GM23338 (cell line): ENCODE measurements around the gene ZNF212. TPM values are rescaled to one million over a fixed set of nuclear protein-coding genes. Genes with fewer than 3 reads are reported as not detected.

Source experiments
- ATAC-seq: fragments of 200-7000 bp; cut with Tn5 transposase; 3 replicates; pipeline ENCODE4 v1.9.1; 2020
- DNase-seq: peaks from one replicate; pipeline ENCODE4 v3.0.0-alpha.2; 2015; ENCODE audit warnings: low spot score
- H2AFZ ChIP-seq: fragments of 200-600 bp; sonication (generic); 2 replicates; pipeline ENCODE4 v1.8.0; 2016; ENCODE audit warnings: antibody characterized with exemption, mild to moderate bottlenecking, moderate library complexity
- H3F3A ChIP-seq: fragments of 200-600 bp; sonication (generic); replicated peaks from 2 replicates; pipeline ENCODE4 v1.8.0; 2017; ENCODE audit warnings: antibody characterized with exemption, mixed run types, low read depth
- H3K27ac ChIP-seq: fragments of 200-600 bp; sonication (generic); 2 replicates; pipeline ENCODE4 v1.6.1; 2016; ENCODE audit warnings: low read depth
- H3K27me3 ChIP-seq: fragments of 200-600 bp; sonication (generic); 2 replicates; pipeline ENCODE4 v1.8.0; 2016; ENCODE audit warnings: mild to moderate bottlenecking, mixed run types, moderate library complexity; ENCODE audit not compliant: insufficient read depth
- H3K36me3 ChIP-seq: fragments of 200-600 bp; sonication (generic); 2 replicates; pipeline ENCODE4 v1.8.0; 2016; ENCODE audit warnings: mild to moderate bottlenecking; ENCODE audit not compliant: insufficient read depth
- H3K4me1 ChIP-seq: fragments of 200-600 bp; sonication (generic); 2 replicates; pipeline ENCODE4 v1.8.0; 2016; ENCODE audit warnings: mild to moderate bottlenecking, moderate library complexity; ENCODE audit not compliant: insufficient read depth
- H3K4me2 ChIP-seq: fragments of 200-600 bp; sonication (generic); 2 replicates; pipeline ENCODE4 v1.7.1; 2017; ENCODE audit warnings: mixed run types
- H3K4me3 ChIP-seq: fragments of 200-600 bp; sonication (generic); 2 replicates; pipeline ENCODE4 v1.6.1; 2016; ENCODE audit warnings: mixed run types
- H3K79me2 ChIP-seq: fragments of 200-600 bp; sonication (generic); replicated peaks from 2 replicates; pipeline ENCODE4 v1.8.0; 2017; ENCODE audit warnings: mild to moderate bottlenecking; ENCODE audit not compliant: insufficient read depth
- H3K9me2 ChIP-seq: fragments of 200-600 bp; sonication (generic); 2 replicates; pipeline ENCODE4 v1.8.0; 2017; ENCODE audit not compliant: insufficient read depth
- H4K20me1 ChIP-seq: fragments of 200-600 bp; sonication (generic); replicated peaks from 2 replicates; pipeline ENCODE4 v1.8.0; 2017; ENCODE audit warnings: mild to moderate bottlenecking; ENCODE audit not compliant: insufficient read depth
- H3K27ac Mint-ChIP-seq: 2 replicates; pipeline ENCODE4 v1.8.0; 2020; ENCODE audit warnings: inconsistent platforms, mild to moderate bottlenecking, moderate library complexity, mixed read lengths
- H3K27me3 Mint-ChIP-seq: 3 replicates; pipeline ENCODE4 v1.8.0; 2022; ENCODE audit warnings: low read depth, mild to moderate bottlenecking, moderate library complexity, mixed read lengths, inconsistent platforms; ENCODE audit not compliant: insufficient read depth, poor library complexity
- H3K36me3 Mint-ChIP-seq: 3 replicates; pipeline ENCODE4 v1.8.0; 2021; ENCODE audit warnings: low read depth, mild to moderate bottlenecking, inconsistent platforms, moderate library complexity, mixed read lengths
- H3K4me1 Mint-ChIP-seq: 3 replicates; pipeline ENCODE4 v1.8.0; 2020; ENCODE audit warnings: mild to moderate bottlenecking, inconsistent platforms, mixed read lengths
- H3K4me3 Mint-ChIP-seq: 3 replicates; pipeline ENCODE4 v1.8.0; 2021; ENCODE audit warnings: moderate library complexity, mild to moderate bottlenecking, inconsistent platforms, mixed read lengths
- H3K9me3 Mint-ChIP-seq: 3 replicates; pipeline ENCODE4 v1.8.0; 2020; ENCODE audit warnings: moderate library complexity, mild to moderate bottlenecking, inconsistent platforms, mixed read lengths
- CREB1 ChIP-seq: fragments of 250-450 bp; sonication (Bioruptor Pico); IDR thresholded peaks from 2 replicates; pipeline ENCODE4 v1.5.0; 2020; ENCODE audit warnings: low read depth, mild to moderate bottlenecking, moderate library complexity
- EZH2 ChIP-seq: fragments of 200-600 bp; sonication (generic); IDR thresholded peaks from one replicate; pipeline ENCODE4 v1.8.0; 2017; ENCODE audit warnings: antibody characterized with exemption, mild to moderate bottlenecking, low read depth; ENCODE audit not compliant: unreplicated experiment
- EZH2phosphoT487 ChIP-seq: fragments of 200-600 bp; sonication (generic); IDR thresholded peaks from one replicate; pipeline ENCODE4 v1.8.1; 2018; ENCODE audit warnings: antibody characterized with exemption; ENCODE audit not compliant: unreplicated experiment
- JUNB ChIP-seq: IDR thresholded peaks from one replicate; pipeline ENCODE4 v1.6.1; 2016; ENCODE audit warnings: antibody characterized with exemption; ENCODE audit not compliant: unreplicated experiment
- NANOG ChIP-seq: IDR thresholded peaks from 2 replicates; pipeline ENCODE4 v1.6.1; 2016; ENCODE audit warnings: antibody characterized with exemption, borderline replicate concordance
- POLR2AphosphoS5 ChIP-seq: IDR thresholded peaks from 2 replicates; pipeline ENCODE4 v1.6.1; 2016; ENCODE audit warnings: antibody characterized with exemption, low read depth
- STAT1 ChIP-seq: IDR thresholded peaks from one replicate; pipeline ENCODE4 v1.6.1; 2016; ENCODE audit warnings: antibody characterized with exemption; ENCODE audit not compliant: unreplicated experiment
- ZNF114 ChIP-seq: fragments of 250-450 bp; sonication (Bioruptor Pico); IDR thresholded peaks from 2 replicates; pipeline ENCODE4 v1.5.0; 2020; ENCODE audit warnings: mild to moderate bottlenecking, moderate library complexity
- ZNF331 ChIP-seq: fragments of 250-450 bp; sonication (Bioruptor Pico); IDR thresholded peaks from 2 replicates; pipeline ENCODE4 v1.5.0; 2020; ENCODE audit warnings: low read depth, mild to moderate bottlenecking, moderate library complexity
- ZNF462 ChIP-seq: fragments of 250-450 bp; sonication (Bioruptor Pico); IDR thresholded peaks from 2 replicates; pipeline ENCODE4 v1.5.0; 2020; ENCODE audit warnings: mild to moderate bottlenecking, moderate library complexity
- polyA plus RNA-seq: library from polyadenylated mRNA; unstranded; fragments of >200 nt; fragmentation: Nextera tagmentation; extraction: Ambion mirVana; gene quantifications from 2 replicates; pipeline ENCODE4 v1.2.1, GENCODE V29; 2016
- total RNA-seq: library from RNA; depleted of rRNA; stranded (reverse); fragments of >200 nt; shearing (Covaris generic); gene quantifications from 2 replicates; pipeline ENCODE4 v1.2.3, GENCODE V29; 2014
- TF ChIP-seq, protein P1 (sequence below), 2 experiments: fragments of 200-600 bp in 1 of 2; sonication (generic) in 1 of 2; conservative IDR thresholded peaks; 2 replicates each; pipeline versions ENCODE4 v1.5.1 to v1.6.1; 2016 to 2017; ENCODE audit warnings: antibody characterized with exemption in 2 of 2, low read depth in 2 of 2, mild to moderate bottlenecking in 2 of 2, moderate library complexity in 1 of 2
- TF ChIP-seq, protein P2 (sequence below): IDR thresholded peaks from one replicate; pipeline ENCODE4 v1.6.1; 2018; ENCODE audit warnings: antibody characterized with exemption; ENCODE audit not compliant: unreplicated experiment
- TF ChIP-seq, protein P3 (sequence below): IDR thresholded peaks from 2 replicates; pipeline ENCODE4 v1.6.1; 2016; ENCODE audit warnings: antibody characterized with exemption

The ZNF212 gene
- total and polyA plus RNA-seq, 2 experiments from 2014 or later: 10.8 to 18.9 TPM

DNA sequence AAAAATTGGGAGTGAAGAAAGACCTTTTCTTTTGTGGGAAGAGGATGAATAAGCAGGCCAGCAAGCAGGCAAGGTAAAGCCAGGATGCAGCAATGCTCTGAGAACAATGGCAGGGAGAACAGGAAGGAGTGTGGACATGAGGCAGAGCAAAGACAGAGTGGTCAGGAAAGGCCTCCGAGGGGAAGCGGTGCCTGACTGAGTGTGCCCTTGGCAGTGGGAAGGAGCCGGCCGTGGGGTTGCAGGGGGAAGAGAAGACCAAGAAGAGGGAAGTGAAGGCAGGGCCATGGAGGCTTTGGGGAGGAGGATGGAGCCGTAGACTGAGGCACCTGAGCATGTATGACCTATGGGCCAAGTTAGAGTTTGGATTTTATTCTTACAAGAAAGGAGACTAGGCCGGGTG lies 21.9 kb upstream of the ZNF212 start:
- Histone ChIP-seq H3K4me2 (no peak overlapping the region), H3F3A (no peaks in the 10 kb centered on the region), H3K79me2 (no peaks in the 10 kb centered on the region), H3K27ac (no peak overlapping the region), H2AFZ (no peak overlapping the region), H3K4me3 (no peak overlapping the region), H3K27me3 (no peaks in the 10 kb centered on the region), H4K20me1 (peaks cover 10% of the 10 kb centered on the region), H3K36me3 (peaks cover 24% of the 10 kb centered on the region), H3K9me2 (no peaks in the 10 kb centered on the region), H3K4me1 (no peaks in the 10 kb centered on the region)
- Mint-ChIP-seq H3K4me1 (peaks cover 13% of the 10 kb centered on the region; the same call in 2 of the 3 replicates), H3K4me3 (no peak overlapping the region), H3K27ac (no peak overlapping the region), H3K27me3 (peaks cover 3% of the 10 kb centered on the region), H3K36me3 (peaks cover 84% of the 10 kb centered on the region), H3K9me3 (no peaks in the 10 kb centered on the region)
- ATAC-seq (no peak), DNase-seq (no peak)
- TF ChIP-seq, protein P1, sequence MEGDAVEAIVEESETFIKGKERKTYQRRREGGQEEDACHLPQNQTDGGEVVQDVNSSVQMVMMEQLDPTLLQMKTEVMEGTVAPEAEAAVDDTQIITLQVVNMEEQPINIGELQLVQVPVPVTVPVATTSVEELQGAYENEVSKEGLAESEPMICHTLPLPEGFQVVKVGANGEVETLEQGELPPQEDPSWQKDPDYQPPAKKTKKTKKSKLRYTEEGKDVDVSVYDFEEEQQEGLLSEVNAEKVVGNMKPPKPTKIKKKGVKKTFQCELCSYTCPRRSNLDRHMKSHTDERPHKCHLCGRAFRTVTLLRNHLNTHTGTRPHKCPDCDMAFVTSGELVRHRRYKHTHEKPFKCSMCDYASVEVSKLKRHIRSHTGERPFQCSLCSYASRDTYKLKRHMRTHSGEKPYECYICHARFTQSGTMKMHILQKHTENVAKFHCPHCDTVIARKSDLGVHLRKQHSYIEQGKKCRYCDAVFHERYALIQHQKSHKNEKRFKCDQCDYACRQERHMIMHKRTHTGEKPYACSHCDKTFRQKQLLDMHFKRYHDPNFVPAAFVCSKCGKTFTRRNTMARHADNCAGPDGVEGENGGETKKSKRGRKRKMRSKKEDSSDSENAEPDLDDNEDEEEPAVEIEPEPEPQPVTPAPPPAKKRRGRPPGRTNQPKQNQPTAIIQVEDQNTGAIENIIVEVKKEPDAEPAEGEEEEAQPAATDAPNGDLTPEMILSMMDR (conservative IDR thresholded peaks at IDR 0.05; ENCODE audit: low read depth in 2 of 2): no peak
- no peak for TF ChIP-seq EZH2phosphoT487
- TF ChIP-seq JUNB: no peak
- TF ChIP-seq NANOG: no peak
- no peak for TF ChIP-seq CREB1
- no peak for TF ChIP-seq POLR2AphosphoS5
- no peak for TF ChIP-seq ZNF114 (CRISPR knock-in tag)
- TF ChIP-seq, protein P2, sequence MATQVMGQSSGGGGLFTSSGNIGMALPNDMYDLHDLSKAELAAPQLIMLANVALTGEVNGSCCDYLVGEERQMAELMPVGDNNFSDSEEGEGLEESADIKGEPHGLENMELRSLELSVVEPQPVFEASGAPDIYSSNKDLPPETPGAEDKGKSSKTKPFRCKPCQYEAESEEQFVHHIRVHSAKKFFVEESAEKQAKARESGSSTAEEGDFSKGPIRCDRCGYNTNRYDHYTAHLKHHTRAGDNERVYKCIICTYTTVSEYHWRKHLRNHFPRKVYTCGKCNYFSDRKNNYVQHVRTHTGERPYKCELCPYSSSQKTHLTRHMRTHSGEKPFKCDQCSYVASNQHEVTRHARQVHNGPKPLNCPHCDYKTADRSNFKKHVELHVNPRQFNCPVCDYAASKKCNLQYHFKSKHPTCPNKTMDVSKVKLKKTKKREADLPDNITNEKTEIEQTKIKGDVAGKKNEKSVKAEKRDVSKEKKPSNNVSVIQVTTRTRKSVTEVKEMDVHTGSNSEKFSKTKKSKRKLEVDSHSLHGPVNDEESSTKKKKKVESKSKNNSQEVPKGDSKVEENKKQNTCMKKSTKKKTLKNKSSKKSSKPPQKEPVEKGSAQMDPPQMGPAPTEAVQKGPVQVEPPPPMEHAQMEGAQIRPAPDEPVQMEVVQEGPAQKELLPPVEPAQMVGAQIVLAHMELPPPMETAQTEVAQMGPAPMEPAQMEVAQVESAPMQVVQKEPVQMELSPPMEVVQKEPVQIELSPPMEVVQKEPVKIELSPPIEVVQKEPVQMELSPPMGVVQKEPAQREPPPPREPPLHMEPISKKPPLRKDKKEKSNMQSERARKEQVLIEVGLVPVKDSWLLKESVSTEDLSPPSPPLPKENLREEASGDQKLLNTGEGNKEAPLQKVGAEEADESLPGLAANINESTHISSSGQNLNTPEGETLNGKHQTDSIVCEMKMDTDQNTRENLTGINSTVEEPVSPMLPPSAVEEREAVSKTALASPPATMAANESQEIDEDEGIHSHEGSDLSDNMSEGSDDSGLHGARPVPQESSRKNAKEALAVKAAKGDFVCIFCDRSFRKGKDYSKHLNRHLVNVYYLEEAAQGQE: no peak
- TF ChIP-seq EZH2: no peak
- TF ChIP-seq ZNF331 (CRISPR knock-in tag): no peak
- TF ChIP-seq ZNF462 (CRISPR knock-in tag): no peak
- no peak for TF ChIP-seq STAT1
- TF ChIP-seq, protein P3, sequence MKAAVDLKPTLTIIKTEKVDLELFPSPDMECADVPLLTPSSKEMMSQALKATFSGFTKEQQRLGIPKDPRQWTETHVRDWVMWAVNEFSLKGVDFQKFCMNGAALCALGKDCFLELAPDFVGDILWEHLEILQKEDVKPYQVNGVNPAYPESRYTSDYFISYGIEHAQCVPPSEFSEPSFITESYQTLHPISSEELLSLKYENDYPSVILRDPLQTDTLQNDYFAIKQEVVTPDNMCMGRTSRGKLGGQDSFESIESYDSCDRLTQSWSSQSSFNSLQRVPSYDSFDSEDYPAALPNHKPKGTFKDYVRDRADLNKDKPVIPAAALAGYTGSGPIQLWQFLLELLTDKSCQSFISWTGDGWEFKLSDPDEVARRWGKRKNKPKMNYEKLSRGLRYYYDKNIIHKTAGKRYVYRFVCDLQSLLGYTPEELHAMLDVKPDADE: no peak
